Bronchial epithelial cell (primary cell): Measurements from ENCODE around the gene LGR5. TPM values are rescaled to one million over a fixed set of nuclear protein-coding genes. Genes with fewer than 3 reads are reported as not detected.

ENCODE experiments used
- DNase-seq: peaks from one replicate; pipeline ENCODE4 v3.0.0-alpha.2; 2010; ENCODE audit warnings: low read depth
- FAIRE-seq: peaks from 2 replicates; lab custom pipeline; 2011; peaks lifted over from hg19 to GRCh38; lab: Jason Lieb, UNC
- H3K27me3 ChIP-seq: 2 replicates; pipeline ENCODE4 v1.5.1; 2011; ENCODE audit warnings: low read length; ENCODE audit not compliant: control insufficient read depth, insufficient read depth
- H3K36me3 ChIP-seq: 2 replicates; pipeline ENCODE4 v1.5.1; 2011; ENCODE audit warnings: low read length; ENCODE audit not compliant: control insufficient read depth, insufficient read depth
- H3K4me3 ChIP-seq: 2 replicates; pipeline ENCODE4 v1.5.1; 2011; ENCODE audit warnings: mild to moderate bottlenecking, low read depth, low read length, control low read depth
- CTCF ChIP-seq: IDR thresholded peaks from 2 replicates; pipeline ENCODE4 v1.5.1; 2011; ENCODE audit warnings: mild to moderate bottlenecking, moderate library complexity, low read length, control low read depth, inconsistent platforms; ENCODE audit not compliant: insufficient read depth, severe bottlenecking
- total RNA-seq: library from RNA; depleted of rRNA; stranded (reverse); fragments of >200 nt; gene quantifications from 2 replicates; pipeline ENCODE4 v1.2.1, GENCODE V29; 2014

LGR5 gene, protein sequence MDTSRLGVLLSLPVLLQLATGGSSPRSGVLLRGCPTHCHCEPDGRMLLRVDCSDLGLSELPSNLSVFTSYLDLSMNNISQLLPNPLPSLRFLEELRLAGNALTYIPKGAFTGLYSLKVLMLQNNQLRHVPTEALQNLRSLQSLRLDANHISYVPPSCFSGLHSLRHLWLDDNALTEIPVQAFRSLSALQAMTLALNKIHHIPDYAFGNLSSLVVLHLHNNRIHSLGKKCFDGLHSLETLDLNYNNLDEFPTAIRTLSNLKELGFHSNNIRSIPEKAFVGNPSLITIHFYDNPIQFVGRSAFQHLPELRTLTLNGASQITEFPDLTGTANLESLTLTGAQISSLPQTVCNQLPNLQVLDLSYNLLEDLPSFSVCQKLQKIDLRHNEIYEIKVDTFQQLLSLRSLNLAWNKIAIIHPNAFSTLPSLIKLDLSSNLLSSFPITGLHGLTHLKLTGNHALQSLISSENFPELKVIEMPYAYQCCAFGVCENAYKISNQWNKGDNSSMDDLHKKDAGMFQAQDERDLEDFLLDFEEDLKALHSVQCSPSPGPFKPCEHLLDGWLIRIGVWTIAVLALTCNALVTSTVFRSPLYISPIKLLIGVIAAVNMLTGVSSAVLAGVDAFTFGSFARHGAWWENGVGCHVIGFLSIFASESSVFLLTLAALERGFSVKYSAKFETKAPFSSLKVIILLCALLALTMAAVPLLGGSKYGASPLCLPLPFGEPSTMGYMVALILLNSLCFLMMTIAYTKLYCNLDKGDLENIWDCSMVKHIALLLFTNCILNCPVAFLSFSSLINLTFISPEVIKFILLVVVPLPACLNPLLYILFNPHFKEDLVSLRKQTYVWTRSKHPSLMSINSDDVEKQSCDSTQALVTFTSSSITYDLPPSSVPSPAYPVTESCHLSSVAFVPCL
- total RNA-seq, result not detected in 2 replicates

- peak within 1 kb of the TSS; percentile 14 for H3K4me3 ChIP-seq
- no peaks in the 10 kb centered on the region for H3K36me3 ChIP-seq
- peak; percentile 7 for DNase-seq
- H3K27me3 ChIP-seq, result peaks cover 43% of the 10 kb centered on the region
- no peak for TF ChIP-seq CTCF
- FAIRE-seq, result no peak
These were observed at the start of gene LGR5 for GRCh38 chr12:71439613-71440344. Gene LGR5 (plus strand): TSS chr12:71439798. CDS start chr12:71440081, 283 bp downstream.

GRCh38 chr12:71392521-71393145 is 47.0 kb upstream of the LGR5 start:
- no peak overlapping the region for H3K4me3 ChIP-seq
- H3K36me3 ChIP-seq, result no peaks in the 10 kb centered on the region
- TF ChIP-seq CTCF, result peak; percentile 83
- FAIRE-seq (no peak), DNase-seq (peak; percentile 84)
- H3K27me3 ChIP-seq, result no peaks in the 10 kb centered on the region

DNA sequence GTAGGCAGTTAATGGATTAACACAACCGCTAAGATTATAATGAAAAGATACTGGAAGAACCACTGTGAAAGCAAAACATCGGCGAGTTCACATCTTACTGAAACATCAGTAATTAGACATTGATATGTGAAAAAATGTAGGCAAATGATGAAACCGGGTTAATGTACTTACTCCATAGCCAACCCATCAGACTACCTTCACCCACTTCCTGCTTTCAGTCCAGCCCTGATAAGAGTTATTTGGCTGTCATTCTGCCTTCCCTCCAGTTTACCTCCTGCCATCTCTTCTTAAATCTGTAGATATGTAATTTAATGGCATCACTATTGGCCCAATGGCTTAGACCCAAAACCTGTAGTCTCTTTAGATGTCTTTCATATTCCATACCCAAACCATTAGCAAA is 46.0 kb upstream of the LGR5 start:
- no peak for FAIRE-seq
- no peak overlapping the region for H3K4me3 ChIP-seq
- no peaks in the 10 kb centered on the region for H3K27me3 ChIP-seq
- TF ChIP-seq CTCF, result no peak
- no peaks in the 10 kb centered on the region for H3K36me3 ChIP-seq
- DNase-seq, result no peak

- no peaks in the 10 kb centered on the region for H3K36me3 ChIP-seq
- H3K4me3 ChIP-seq, result no peak overlapping the region
- peak; percentile 32 for DNase-seq
- no peak for TF ChIP-seq CTCF
- no peak for FAIRE-seq
- H3K27me3 ChIP-seq, result no peaks in the 10 kb centered on the region
These were observed 42.1 kb upstream of the LGR5 start for GRCh38 chr12:71397433-71397954.

DNA sequence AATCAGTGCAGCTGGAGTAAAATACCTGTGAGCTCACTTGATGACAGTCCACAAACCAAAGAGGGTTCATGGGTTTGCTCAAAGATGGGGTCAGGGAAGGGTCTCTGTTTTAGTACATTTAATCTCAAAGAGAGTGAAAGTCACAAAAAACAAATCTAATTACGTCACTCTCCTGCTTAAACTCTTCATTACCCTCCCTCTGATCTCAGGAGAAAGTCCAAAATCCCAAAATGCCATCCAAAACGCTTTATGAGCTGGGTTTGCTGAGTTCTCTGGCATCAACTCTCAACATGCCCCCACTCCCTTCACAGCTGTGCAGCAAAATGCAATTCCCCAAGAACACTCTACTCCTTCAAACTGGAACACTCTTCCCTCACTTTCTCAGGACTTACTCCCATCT is 40.4 kb upstream of the LGR5 start:
- H3K4me3 ChIP-seq, result no peak overlapping the region
- FAIRE-seq (no peak), DNase-seq (no peak)
- no peaks in the 10 kb centered on the region for H3K36me3 ChIP-seq
- no peak for TF ChIP-seq CTCF
- no peaks in the 10 kb centered on the region for H3K27me3 ChIP-seq
